Measurements from ENCODE around the gene CSPG4.

DNA sequence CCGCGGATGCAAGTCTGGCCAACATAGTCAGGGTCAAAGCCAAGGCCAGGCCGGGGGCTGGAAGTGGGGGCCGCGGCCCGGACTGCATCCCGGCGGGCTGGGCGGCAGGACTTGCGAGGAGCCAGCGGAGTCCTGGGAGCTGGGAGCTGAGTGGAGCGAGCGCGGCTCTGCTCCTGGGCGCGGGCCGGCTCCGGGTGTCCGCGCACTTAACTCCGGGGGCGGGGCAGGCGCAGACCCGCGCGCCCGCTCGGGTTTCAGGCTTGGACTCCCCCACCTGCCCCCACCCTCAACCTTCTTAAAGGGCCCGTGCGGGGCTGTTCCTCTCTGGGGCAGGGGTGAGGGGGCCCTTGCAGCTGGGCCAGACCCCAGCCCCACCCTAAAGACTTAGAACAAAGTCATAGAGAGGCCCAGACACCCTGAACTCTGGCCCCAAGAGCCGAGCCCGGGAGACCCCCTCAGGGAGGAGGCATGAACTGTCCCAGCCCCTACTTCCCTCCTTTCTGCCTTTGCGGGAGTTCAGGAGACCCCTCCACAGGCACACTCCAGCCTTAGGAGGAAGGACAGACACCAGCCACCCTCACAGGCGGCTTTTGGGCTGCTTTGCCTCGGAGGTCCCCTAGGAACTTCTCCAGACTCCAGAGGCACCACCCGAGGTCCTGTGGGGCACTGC, at the start of gene CSPG4:
- no peak for TF ChIP-seq YY1 (IDR thresholded peaks at IDR 0.05; ENCODE audit: low read depth, low read length)
- TF ChIP-seq, protein P1, sequence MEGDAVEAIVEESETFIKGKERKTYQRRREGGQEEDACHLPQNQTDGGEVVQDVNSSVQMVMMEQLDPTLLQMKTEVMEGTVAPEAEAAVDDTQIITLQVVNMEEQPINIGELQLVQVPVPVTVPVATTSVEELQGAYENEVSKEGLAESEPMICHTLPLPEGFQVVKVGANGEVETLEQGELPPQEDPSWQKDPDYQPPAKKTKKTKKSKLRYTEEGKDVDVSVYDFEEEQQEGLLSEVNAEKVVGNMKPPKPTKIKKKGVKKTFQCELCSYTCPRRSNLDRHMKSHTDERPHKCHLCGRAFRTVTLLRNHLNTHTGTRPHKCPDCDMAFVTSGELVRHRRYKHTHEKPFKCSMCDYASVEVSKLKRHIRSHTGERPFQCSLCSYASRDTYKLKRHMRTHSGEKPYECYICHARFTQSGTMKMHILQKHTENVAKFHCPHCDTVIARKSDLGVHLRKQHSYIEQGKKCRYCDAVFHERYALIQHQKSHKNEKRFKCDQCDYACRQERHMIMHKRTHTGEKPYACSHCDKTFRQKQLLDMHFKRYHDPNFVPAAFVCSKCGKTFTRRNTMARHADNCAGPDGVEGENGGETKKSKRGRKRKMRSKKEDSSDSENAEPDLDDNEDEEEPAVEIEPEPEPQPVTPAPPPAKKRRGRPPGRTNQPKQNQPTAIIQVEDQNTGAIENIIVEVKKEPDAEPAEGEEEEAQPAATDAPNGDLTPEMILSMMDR (IDR thresholded peaks at IDR 0.05 in 2 of 3, conservative IDR thresholded peaks at IDR 0.05 in 1 of 3; ENCODE audit: control insufficient read depth in 2 of 3, extremely low read depth in 1 of 3, insufficient read depth in 1 of 3, low read depth in 3 of 3, low read length in 3 of 3): no peak
- TF ChIP-seq SIN3A (IDR thresholded peaks at IDR 0.05; ENCODE audit: low read depth, low read length): no peak
- no peak for TF ChIP-seq POLR2A (IDR thresholded peaks at IDR 0.05; ENCODE audit: low read depth, low read length)
- TF ChIP-seq BRCA1 (IDR thresholded peaks at IDR 0.05; ENCODE audit: low read depth, low read length): no peak
- TF ChIP-seq FOS (IDR thresholded peaks at IDR 0.05; ENCODE audit: borderline replicate concordance, extremely low read depth, insufficient read length): no peak
- no peak for TF ChIP-seq SREBF1 (IDR thresholded peaks at IDR 0.05; ENCODE audit: low read length)
- no peak for TF ChIP-seq ZNF274 (IDR thresholded peaks at IDR 0.05; ENCODE audit: insufficient read depth, insufficient read length)
- TF ChIP-seq EP300 (IDR thresholded peaks at IDR 0.05; ENCODE audit: borderline replicate concordance in 1 of 2, control insufficient read depth in 1 of 2, low read depth in 2 of 2, low read length in 2 of 2): no peak
- TF ChIP-seq SP1 (IDR thresholded peaks at IDR 0.05; ENCODE audit: low read depth, low read length): no peak
- no peak for TF ChIP-seq FOXM1 (IDR thresholded peaks at IDR 0.05; ENCODE audit: low read depth, low read length)
- TF ChIP-seq SMC3 (IDR thresholded peaks at IDR 0.05; ENCODE audit: borderline replicate concordance, low read length): no peak
- TF ChIP-seq, protein P2, sequence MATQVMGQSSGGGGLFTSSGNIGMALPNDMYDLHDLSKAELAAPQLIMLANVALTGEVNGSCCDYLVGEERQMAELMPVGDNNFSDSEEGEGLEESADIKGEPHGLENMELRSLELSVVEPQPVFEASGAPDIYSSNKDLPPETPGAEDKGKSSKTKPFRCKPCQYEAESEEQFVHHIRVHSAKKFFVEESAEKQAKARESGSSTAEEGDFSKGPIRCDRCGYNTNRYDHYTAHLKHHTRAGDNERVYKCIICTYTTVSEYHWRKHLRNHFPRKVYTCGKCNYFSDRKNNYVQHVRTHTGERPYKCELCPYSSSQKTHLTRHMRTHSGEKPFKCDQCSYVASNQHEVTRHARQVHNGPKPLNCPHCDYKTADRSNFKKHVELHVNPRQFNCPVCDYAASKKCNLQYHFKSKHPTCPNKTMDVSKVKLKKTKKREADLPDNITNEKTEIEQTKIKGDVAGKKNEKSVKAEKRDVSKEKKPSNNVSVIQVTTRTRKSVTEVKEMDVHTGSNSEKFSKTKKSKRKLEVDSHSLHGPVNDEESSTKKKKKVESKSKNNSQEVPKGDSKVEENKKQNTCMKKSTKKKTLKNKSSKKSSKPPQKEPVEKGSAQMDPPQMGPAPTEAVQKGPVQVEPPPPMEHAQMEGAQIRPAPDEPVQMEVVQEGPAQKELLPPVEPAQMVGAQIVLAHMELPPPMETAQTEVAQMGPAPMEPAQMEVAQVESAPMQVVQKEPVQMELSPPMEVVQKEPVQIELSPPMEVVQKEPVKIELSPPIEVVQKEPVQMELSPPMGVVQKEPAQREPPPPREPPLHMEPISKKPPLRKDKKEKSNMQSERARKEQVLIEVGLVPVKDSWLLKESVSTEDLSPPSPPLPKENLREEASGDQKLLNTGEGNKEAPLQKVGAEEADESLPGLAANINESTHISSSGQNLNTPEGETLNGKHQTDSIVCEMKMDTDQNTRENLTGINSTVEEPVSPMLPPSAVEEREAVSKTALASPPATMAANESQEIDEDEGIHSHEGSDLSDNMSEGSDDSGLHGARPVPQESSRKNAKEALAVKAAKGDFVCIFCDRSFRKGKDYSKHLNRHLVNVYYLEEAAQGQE (IDR thresholded peaks at IDR 0.05; ENCODE audit: low read depth, low read length): no peak
